ES-I3 (cell line): Measurements from ENCODE around the gene MAPKAP1.

Source experiments
- H3K36me3 ChIP-seq: 2 replicates; pipeline ENCODE4 v1.6.1; 2013; ENCODE audit warnings: mild to moderate bottlenecking, low read length, control low read depth, moderate library complexity; ENCODE audit not compliant: insufficient read depth
- H3K4me1 ChIP-seq: 2 replicates; pipeline ENCODE4 v1.6.1; 2013; ENCODE audit warnings: mild to moderate bottlenecking, control low read depth, low read length; ENCODE audit not compliant: insufficient read depth
- H3K9ac ChIP-seq: 2 replicates; pipeline ENCODE4 v1.6.1; 2013; ENCODE audit warnings: low read depth, mild to moderate bottlenecking, low read length, moderate library complexity
- H3K9me3 ChIP-seq: 2 replicates; pipeline ENCODE4 v1.6.1; 2013; ENCODE audit warnings: mild to moderate bottlenecking, low read length, moderate library complexity; ENCODE audit not compliant: control insufficient read depth, insufficient read depth

Gene MAPKAP1

GRCh38 chr9:125434986-125435775 lies 271.8 kb downstream of the MAPKAP1 start:
- H3K4me1 ChIP-seq = peaks cover 3% of the 10 kb centered on the region; the same call in 1 of the 2 replicates
- no peaks in the 10 kb centered on the region for H3K36me3 ChIP-seq
- no peaks in the 10 kb centered on the region for H3K9me3 ChIP-seq
- no peak overlapping the region for H3K9ac ChIP-seq

GRCh38 chr9:125433461-125434011 lies 273.5 kb downstream of the MAPKAP1 start:
- Histone ChIP-seq H3K9me3 (no peaks in the 10 kb centered on the region), H3K9ac (no peak overlapping the region), H3K36me3 (no peaks in the 10 kb centered on the region), H3K4me1 (peaks cover 3% of the 10 kb centered on the region; the same call in 1 of the 2 replicates)

GRCh38 chr9:125432715-125433385 lies 274.2 kb downstream of the MAPKAP1 start:
- Histone ChIP-seq H3K36me3 (no peaks in the 10 kb centered on the region), H3K9ac (no peak overlapping the region), H3K4me1 (peaks cover 3% of the 10 kb centered on the region; the same call in 1 of the 2 replicates), H3K9me3 (no peaks in the 10 kb centered on the region)

- H3K9ac ChIP-seq = no peak overlapping the region
- H3K36me3 ChIP-seq = no peaks in the 10 kb centered on the region
- H3K4me1 ChIP-seq = peaks cover 3% of the 10 kb centered on the region; the same call in 1 of the 2 replicates
- no peaks in the 10 kb centered on the region for H3K9me3 ChIP-seq
Observed at GRCh38 chr9:125431741-125432271, 275.2 kb downstream of the MAPKAP1 start.

- H3K9me3 ChIP-seq = no peaks in the 10 kb centered on the region
- peaks cover 3% of the 10 kb centered on the region; the same call in 1 of the 2 replicates for H3K4me1 ChIP-seq
- no peaks in the 10 kb centered on the region for H3K36me3 ChIP-seq
- H3K9ac ChIP-seq = no peak overlapping the region
Observed at GRCh38 chr9:125431012-125431305, 276.0 kb downstream of the MAPKAP1 start.

GRCh38 chr9:125430161-125431011 lies 276.6 kb downstream of the MAPKAP1 start:
- no peaks in the 10 kb centered on the region for H3K9me3 ChIP-seq
- H3K4me1 ChIP-seq = peaks cover 3% of the 10 kb centered on the region; the same call in 1 of the 2 replicates
- no peaks in the 10 kb centered on the region for H3K36me3 ChIP-seq
- H3K9ac ChIP-seq = no peak overlapping the region

- Histone ChIP-seq H3K36me3 (no peaks in the 10 kb centered on the region), H3K9me3 (no peaks in the 10 kb centered on the region), H3K9ac (no peak overlapping the region), H3K4me1 (peaks cover 3% of the 10 kb centered on the region; the same call in 1 of the 2 replicates)
Observed at GRCh38 chr9:125429476-125430160, 277.4 kb downstream of the MAPKAP1 start.

- Histone ChIP-seq H3K9ac (no peak overlapping the region), H3K9me3 (no peaks in the 10 kb centered on the region), H3K4me1 (peaks cover 3% of the 10 kb centered on the region; the same call in 1 of the 2 replicates), H3K36me3 (no peaks in the 10 kb centered on the region)
Observed at GRCh38 chr9:125428902-125429467, 278.0 kb downstream of the MAPKAP1 start.

GRCh38 chr9:125428060-125428901 lies 278.7 kb downstream of the MAPKAP1 start:
- peaks cover 3% of the 10 kb centered on the region; the same call in 1 of the 2 replicates for H3K4me1 ChIP-seq
- H3K9ac ChIP-seq = no peak overlapping the region
- H3K9me3 ChIP-seq = no peaks in the 10 kb centered on the region
- no peaks in the 10 kb centered on the region for H3K36me3 ChIP-seq

- peaks cover under 1% of the 10 kb centered on the region; the same call in 1 of the 2 replicates for H3K4me1 ChIP-seq
- no peak overlapping the region for H3K9ac ChIP-seq
- H3K36me3 ChIP-seq = no peaks in the 10 kb centered on the region
- no peaks in the 10 kb centered on the region for H3K9me3 ChIP-seq
Observed at GRCh38 chr9:125427556-125427955, 279.5 kb downstream of the MAPKAP1 start.

GRCh38 chr9:125426926-125427325 lies 280.1 kb downstream of the MAPKAP1 start:
- Histone ChIP-seq H3K9ac (no peak overlapping the region), H3K36me3 (no peaks in the 10 kb centered on the region), H3K4me1 (no peaks in the 10 kb centered on the region; the same call in 1 of the 2 replicates), H3K9me3 (no peaks in the 10 kb centered on the region)

GRCh38 chr9:125425901-125426515 lies 281.0 kb downstream of the MAPKAP1 start:
- no peak overlapping the region for H3K9ac ChIP-seq
- H3K9me3 ChIP-seq = no peaks in the 10 kb centered on the region
- H3K36me3 ChIP-seq = no peaks in the 10 kb centered on the region
- no peaks in the 10 kb centered on the region; the same call in 1 of the 2 replicates for H3K4me1 ChIP-seq
